Measurements from ENCODE around the gene SCCPDH. TPM values are rescaled to one million over a fixed set of nuclear protein-coding genes. Genes with fewer than 3 reads are reported as not detected.

Gene SCCPDH
- total and polyA plus RNA-seq, 2 of the 13 experiments (the other 11 are each of a cell fraction or from before 2014, with no cell fraction given), result 36.7 to 62.3 TPM

- TF ChIP-seq CTCF (CRISPR knock-in tag; IDR thresholded peaks at IDR 0.05) (peak; percentile 89), ZNF83 (CRISPR knock-in tag; IDR thresholded peaks at IDR 0.05; ENCODE audit: borderline replicate concordance) (no peak), STAT5B (CRISPR knock-in tag; IDR thresholded peaks at IDR 0.05) (no peak), SNAPC4 (CRISPR knock-in tag; IDR thresholded peaks at IDR 0.05) (no peak), ERF (CRISPR knock-in tag; IDR thresholded peaks at IDR 0.05) (0 out of 2 replicates have a peak, but pooled peaks have one; percentile 22), E2F2 (CRISPR knock-in tag; IDR thresholded peaks at IDR 0.05; ENCODE audit: borderline replicate concordance) (no peak), SRSF1 (optimal IDR thresholded peaks at IDR 0.05; ENCODE audit: low read depth, low read length) (peak; percentile 31), FOXO4 (CRISPR knock-in tag; conservative IDR thresholded peaks at IDR 0.05) (no peak), HIVEP1 (CRISPR knock-in tag; IDR thresholded peaks at IDR 0.05) (no peak), NFE2 (CRISPR knock-in tag; IDR thresholded peaks at IDR 0.05) (no peak), KMT2A (CRISPR knock-in tag; IDR thresholded peaks at IDR 0.05) (no peak), ZBTB2 (CRISPR knock-in tag; IDR thresholded peaks at IDR 0.05; ENCODE audit: low read depth) (no peak), CHD4 (IDR thresholded peaks at IDR 0.05; ENCODE audit: borderline replicate concordance, low read length) (no peak), KDM3A (CRISPR knock-in tag; IDR thresholded peaks at IDR 0.05; ENCODE audit: low read depth) (peak; percentile 57), ZNF792 (CRISPR knock-in tag; IDR thresholded peaks at IDR 0.05) (no peak), PLSCR1 (CRISPR knock-in tag; IDR thresholded peaks at IDR 0.05; ENCODE audit: borderline replicate concordance) (no peak)
Observed at GRCh38 chr1:246689409-246690008, 34.7 kb upstream of the SCCPDH start (continued).

Measured in HepG2 (cell line).